ENCODE results near the gene ZNF80.
"Not testable (repeated sequence)": the region's sequence is repeated elsewhere in the genome, so short reads cannot be mapped to it uniquely, and the experiment has no call there.

GRCh38 chr3:114238146-114238785 is 888 bp upstream of the ZNF80 start:
- TF ChIP-seq, protein P1, sequence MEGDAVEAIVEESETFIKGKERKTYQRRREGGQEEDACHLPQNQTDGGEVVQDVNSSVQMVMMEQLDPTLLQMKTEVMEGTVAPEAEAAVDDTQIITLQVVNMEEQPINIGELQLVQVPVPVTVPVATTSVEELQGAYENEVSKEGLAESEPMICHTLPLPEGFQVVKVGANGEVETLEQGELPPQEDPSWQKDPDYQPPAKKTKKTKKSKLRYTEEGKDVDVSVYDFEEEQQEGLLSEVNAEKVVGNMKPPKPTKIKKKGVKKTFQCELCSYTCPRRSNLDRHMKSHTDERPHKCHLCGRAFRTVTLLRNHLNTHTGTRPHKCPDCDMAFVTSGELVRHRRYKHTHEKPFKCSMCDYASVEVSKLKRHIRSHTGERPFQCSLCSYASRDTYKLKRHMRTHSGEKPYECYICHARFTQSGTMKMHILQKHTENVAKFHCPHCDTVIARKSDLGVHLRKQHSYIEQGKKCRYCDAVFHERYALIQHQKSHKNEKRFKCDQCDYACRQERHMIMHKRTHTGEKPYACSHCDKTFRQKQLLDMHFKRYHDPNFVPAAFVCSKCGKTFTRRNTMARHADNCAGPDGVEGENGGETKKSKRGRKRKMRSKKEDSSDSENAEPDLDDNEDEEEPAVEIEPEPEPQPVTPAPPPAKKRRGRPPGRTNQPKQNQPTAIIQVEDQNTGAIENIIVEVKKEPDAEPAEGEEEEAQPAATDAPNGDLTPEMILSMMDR (IDR thresholded peaks at IDR 0.05): not testable (repeated sequence)
- TF ChIP-seq POLR2A (IDR thresholded peaks at IDR 0.05): not testable (repeated sequence)

All from uterus (tissue), 2 donors.